GM19043 (cell line): ENCODE data around the gene PRR7.

Source experiments
- ATAC-seq: cut with Tn5 transposase; IDR thresholded peaks from one replicate; pipeline ENCODE4 v1.9.1; 2021; ENCODE audit warnings: low read depth; ENCODE audit not compliant: unreplicated experiment

Gene PRR7

DNA sequence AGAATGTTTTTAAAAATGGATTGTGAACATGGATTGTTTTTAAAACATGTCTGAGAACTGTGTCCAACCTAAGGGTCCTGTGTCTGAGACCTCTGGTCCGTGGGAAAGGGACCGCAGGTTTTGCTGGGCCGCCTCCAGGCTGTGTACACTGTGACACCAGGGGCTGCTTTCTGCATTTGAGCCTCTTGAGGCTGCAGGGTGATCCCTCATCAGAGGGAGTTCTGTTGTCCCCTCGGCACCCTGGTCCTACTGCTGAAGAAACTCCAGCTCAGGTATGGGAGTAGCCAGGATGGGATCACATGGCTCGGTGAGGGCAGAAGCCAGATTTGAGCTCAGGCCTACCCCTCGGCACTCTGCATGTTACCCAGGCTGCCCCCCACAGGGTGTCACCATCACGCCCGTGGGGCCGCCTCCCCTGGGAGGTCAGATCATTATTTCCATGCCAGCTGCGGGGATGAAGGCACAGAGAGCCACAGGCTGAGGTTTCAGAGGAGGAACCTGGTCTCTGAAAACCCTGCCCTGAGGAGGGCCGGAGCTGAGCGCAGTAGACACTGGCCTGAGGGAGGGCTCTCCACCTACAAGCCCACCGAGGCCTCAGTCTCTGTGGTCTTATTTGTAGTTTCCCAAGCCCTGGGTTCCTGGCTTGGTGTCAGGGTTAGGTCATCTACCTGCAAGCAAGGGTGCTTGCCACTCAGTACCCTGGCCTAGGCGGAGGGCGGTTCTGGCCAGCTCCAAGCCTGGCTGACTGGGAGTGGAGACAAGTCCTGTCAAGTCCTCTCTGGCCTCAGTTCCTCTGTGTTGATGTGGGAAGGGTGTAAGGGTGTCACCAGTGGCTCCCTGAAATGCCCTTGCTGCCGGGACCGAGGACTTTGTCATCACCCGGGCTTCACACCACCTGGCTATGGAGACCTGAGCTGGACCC lies 2.8 kb downstream of the PRR7 start:
- ATAC-seq = no peak

DNA sequence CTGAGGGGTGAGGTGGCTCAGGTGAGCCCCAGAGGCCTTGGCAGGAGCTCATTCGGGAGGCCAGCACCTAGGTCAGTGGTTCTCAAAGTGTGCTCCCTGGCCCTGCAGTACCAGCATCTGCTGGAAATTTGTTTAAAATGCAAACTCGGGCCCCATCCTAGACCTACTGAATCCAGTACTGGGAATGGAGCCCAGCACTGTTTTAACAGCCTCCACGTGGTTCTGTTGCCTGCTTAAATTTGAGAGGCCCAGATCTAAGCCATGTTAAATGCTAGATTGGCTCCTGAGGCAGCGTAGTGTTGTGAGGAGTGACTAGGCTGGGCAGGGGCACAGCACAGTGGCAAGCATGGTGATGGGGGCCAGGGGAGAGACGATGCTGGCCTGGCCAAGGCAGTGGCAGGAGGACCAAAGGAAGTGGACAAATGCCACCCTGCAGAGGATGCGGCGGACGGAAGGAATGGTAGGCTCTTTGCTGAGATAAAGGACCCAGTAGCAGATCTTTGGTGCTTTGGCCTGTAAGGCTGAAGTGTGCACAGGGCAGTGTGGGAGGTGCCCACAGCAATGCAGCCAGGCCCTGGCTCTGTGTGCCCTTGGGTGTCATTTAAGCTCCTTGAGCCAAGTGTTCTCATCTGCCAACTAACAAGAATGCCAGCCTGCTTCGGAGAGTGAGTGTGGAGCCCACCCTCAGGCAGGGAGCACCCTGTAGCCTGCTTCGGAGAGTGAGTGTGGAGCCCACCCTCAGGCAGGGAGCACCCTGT lies 4.2 kb downstream of the PRR7 start:
- ATAC-seq = no peak

DNA sequence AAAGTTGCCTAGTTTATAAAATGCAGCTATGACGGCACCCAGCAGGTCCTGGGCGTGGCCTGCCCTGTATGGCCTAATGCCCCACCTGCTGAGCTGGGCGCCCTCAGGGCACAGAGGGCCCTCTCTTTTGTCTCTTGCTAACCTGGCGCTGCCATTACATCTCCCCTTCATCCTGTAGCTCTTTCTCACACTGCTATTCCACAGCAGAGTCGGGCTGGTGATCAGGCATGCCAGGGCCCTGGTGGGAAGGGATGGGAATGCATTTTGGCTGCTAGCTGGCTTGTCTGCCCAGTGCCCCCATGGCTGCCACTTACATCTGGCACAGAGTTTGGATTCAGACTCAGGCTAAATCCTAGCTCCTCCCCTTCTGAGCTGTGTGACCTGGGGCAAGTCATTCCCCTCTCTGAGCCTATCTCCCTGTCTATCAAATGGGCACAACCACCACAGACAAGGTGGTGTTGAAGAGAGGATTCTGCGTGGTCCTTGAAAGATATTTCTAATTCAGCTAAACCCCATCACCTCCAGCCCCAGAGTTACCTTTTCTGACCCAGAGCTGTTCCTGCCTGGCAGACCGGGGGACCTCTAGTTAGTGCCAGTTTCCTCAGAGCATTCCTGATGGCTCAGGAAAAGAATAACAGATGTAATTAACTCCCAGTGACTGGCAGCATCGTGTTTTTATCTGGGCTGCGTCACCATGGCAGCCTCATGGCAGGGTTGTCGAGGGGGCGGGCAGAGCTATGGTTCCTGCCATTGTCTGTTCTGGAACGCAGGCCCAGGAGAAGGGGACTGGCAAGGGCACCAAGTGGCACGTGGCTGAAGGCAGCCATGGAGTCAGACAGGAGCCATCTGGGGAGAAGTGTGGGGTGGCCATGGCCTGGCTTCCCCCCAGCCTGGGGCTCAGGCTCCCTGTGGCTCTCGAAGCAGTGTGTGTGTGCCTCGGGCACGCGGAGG lies 6.3 kb downstream of the PRR7 start:
- no peak for ATAC-seq

DNA sequence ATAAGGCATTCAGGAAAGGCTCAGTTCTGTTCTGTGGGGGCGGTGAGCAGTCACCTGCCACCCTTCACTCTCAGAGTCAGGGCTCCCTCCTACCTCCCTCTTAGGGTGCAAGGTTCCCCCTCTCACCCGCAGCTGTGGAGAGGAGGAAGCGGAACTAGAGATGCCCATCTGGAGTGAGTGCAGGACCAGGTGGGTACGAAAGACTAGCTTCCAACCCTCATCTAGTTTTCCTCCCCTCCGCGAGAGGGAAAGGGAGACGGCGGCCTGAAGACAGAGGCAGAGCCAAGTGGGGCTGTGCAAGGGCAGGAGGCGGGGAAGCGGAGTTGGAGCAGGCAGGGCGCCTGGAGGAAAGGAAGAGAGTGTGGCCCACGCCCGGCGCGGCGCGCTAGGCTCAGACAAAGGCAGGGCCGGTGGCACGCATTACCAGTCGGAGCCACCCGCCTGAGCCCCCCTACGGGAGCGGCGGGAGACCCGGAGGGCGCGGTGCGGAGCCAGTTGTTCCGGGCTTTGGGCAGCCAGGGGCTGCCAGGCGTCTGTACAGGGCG lies 7.3 kb downstream of the PRR7 start:
- no peak for ATAC-seq

DNA sequence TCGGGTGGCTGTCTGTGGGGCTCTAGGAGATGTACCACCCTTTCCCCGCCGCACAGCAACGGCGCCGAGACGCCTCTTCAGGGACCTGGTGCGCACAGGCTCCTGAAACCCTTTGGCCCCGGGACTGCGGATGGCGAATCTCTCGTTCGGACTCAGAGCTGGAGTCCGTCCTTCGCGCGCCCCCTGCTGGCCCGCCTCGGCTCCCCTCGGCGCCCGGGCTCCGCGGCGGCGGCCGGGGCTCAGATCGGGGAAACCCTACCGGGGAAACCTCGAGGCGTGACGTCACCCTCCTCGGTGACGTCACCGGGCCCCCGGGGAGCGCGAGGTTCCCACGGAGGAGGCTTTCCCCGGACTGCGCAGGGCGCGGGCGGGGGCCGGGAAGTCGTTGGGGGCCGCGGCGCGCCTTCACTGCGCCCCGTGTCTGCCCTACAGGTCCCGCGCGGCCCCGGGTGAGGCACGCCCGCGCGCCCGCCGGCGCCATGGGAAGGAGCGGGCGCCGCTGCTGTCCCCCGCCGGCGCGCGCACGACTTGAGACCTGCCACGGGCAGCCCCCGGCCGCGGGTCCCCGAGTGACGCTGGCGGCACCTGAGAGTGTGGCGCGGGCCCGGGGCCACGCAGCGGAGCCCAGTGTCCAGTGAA lies 7.9 kb downstream of the PRR7 start:
- ATAC-seq = peak; percentile 37

DNA sequence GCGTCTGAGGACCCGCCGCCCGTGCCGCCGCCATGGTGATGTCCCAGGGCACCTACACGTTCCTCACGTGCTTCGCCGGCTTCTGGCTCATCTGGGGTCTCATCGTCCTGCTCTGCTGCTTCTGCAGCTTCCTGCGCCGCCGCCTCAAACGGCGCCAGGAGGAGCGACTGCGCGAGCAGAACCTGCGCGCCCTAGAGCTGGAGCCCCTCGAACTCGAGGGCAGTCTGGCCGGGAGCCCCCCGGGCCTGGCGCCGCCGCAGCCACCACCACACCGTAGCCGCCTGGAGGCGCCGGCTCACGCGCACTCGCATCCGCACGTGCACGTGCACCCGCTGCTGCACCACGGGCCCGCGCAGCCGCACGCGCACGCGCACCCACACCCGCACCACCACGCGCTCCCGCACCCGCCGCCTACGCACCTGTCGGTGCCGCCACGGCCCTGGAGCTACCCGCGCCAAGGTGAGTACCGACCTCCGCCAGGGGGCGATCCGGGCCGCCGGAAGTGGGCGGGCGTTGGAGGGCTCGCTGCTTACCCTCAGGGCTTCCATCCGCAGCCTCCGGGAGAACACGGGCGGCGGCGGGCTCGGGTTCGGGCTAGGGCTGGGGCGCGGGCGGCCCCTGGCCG lies 8.5 kb downstream of the PRR7 start:
- ATAC-seq = peak; percentile 40

DNA sequence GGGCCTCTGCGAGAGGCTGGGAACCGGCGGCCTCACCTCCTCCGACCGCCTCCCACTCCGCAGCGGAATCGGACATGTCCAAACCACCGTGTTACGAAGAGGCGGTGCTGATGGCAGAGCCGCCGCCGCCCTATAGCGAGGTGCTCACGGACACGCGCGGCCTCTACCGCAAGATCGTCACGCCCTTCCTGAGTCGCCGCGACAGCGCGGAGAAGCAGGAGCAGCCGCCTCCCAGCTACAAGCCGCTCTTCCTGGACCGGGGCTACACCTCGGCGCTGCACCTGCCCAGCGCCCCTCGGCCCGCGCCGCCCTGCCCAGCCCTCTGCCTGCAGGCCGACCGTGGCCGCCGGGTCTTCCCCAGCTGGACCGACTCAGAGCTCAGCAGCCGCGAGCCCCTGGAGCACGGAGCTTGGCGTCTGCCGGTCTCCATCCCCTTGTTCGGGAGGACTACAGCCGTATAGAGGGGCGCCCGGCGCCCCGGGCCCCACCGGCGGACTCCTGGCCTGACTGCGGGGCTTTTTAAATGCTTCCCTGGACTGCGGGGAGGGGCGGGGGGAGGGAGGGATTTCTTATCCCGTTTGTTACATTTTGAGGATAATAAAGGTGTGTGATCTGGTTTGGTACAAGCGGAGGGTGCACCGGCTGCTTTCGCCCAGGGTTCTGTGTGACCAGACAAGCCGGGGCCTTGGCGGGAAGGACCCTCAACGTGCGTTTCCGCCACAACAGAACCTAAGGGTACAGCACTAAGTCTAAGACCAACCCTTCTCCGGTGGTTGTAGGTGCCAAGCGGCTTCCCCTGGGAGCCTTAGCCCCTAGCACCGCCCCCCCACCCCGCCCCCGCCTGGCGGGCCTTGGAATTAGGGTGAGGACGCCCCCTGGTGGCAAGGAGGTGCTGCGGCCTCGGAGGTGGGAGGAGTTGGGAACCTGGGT lies 9.3 kb downstream of the PRR7 start:
- peak; percentile 9 for ATAC-seq

DNA sequence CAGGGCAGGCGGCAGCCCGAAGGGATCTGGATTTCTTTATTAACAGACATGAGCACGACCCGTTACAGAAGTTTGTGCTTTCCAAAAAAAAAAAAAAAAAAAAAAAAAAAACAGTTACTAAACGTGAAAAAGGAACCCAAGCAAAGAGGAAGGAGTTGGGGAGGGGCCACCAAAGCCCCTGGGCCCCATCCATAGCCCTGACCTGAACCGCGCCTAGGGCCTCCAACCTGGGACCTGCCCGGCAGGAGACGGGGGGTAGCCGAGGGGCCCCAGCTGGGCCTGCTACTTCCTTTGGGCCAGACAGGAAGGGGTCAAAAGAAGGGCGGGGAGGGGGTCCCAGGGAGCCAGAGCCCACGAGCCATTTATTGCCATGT lies 10.0 kb downstream of the PRR7 start:
- ATAC-seq = no peak

DNA sequence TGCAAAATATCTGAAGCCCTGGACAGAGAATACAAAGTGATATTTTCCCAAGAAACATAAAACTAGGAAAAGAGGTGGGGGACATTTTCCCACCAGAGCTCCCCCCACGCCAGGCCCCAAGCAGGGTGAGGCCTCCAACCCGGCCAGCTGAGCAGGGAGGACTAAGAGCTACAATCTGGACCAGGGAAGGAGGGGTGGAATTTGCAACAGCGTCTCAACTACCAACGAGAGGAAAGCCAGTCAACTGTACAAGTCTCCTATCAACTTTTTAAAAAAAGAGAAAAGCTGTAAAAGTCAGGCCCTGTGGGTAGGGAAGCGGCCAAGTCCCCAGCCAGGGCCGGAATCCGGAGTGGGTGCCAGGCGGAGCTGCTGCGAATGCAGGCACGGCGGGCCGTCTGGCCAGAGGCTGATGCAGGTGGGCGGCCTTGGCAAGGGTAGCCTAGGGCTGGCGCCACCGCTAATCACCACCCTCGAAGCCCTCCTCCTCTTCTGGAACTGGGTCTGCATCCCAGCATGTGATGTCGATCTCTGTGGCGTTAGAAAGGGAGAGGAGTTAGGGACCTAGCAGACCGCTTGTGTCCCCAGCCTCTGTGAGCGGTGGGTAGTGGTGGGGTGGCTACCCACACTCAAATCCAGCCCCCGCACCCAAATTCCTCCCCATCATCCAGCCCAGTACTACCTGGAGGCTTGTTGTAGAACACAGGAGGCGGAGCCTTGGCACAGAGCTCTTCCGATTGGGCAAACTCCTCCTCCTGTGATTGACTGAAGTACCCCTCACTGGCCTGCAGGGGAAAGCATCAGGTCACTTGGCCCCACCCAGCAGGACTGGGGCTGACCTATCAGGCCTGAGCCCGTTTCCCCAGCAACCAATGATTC lies 10.6 kb downstream of the PRR7 start:
- peak; percentile 53 for ATAC-seq

DNA sequence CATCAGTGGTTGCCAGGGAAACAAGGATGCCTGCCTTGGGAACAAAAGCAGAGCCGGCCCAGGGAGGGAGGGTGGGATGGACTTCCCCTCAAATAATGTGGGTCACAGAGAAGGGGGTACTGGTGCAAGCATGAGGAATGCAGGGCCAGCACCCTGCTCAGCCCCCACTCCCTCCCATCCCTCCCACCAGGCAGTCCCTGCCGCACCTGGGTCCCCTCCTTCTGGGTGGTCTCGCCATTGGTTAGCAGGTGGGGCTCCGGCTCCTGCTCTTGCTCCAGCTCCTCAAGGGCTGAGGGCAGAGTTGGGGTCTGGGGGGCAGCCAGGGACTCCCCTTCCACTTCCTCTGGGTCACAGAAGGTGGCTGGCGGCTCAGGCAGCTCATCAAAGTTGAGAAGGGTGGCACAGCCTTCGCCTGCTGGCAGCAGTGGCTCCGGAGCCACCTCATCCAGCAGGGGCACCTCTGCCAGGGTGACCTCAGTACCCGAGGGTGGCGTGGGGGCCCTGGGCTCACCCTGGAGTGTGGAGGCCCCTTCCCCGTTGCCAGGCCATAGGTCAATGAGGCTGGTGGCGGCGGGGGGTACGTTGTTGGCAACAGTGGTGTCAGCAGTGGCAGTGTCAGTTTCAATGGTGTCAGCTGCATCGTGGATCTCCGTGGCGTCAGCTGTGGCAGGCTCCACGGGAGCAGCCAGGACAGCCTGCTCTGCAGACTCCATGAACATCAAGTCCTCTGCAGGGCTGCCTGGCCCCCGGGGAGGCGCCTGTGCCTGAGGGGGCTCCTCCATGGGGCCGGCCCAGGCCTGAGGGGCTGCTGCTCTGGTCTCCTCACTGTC lies 11.5 kb downstream of the PRR7 start:
- no peak for ATAC-seq

DNA sequence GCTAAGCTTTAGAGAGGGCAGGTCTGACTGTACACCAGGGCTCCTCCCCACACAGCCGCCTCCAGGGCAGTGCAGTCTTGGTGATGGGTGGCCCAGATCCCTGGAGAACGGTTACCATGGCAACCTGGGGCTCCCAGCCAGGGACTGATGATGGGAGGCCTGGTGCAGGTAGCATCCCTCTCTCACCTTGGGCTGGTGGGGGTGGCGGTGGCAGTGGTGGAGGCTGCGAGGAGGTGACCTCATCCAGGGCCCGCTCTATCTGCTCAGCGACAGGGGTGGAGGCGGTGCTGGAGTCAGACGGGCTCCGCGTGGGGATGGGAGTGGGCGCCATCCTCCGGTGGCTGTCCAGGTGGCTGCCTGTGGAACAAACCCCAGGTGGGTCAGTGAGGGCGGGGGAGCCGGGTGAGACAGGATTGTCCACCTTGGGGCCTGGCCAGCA lies 12.3 kb downstream of the PRR7 start:
- no peak for ATAC-seq

DNA sequence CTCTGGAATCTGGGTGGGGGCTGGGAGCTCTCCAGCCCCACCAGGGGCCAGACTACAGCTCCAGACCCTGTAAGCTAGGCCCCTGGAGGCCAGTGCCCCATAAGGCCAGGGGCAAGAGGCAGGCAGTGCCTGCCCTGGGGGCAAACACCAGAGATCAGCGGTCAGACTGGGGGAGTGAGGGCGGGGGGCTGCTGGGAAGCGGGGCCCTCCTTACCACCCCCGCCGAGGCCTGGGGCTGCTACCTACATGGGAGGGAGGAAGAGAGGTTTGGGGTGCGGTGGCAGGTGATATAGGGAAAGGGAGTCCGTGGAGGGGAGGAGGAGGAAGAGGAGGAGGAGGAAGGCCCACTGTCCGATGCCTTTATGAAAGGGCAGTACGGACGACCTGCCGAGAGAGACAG lies 12.7 kb downstream of the PRR7 start:
- ATAC-seq = no peak

DNA sequence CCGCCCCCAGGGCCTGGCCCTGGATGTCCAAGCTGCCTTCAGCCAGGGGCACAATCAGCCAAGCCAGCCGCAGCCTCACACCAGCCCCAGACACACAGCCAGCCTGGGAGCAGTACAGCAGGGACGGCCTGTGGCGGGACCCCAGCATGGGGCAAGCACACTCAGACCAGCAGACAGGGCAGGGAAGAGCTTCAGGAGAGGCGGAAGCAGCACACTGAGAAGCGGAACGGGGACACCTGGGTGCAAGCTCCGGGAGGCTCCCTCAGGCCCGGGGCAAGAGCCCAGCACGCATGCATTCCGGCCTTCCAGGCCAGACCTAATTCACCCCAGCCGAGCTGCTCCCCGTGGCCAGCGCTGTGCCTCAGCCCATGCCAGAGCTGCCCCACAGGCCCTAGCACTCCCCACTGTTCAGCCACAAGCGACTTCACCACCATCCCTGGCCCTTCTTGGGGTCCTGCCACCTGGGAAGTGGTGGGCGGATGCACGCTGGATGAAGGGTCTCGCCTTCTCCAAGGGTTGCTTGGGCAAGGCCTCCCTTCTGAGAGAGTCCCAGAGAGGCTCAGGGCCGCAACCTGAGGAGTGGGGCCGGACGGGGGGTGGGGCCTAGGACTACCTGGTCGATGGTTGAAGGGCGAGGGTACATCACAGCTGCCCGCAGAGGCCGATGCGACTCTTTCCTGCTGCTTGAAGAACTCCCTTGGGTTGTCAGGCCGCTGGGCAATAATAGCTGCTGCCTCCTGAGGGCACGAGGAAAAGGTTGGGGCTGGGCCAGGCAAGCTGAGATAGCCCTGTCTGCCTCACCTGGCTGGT lies 13.4 kb downstream of the PRR7 start:
- ATAC-seq = no peak

DNA sequence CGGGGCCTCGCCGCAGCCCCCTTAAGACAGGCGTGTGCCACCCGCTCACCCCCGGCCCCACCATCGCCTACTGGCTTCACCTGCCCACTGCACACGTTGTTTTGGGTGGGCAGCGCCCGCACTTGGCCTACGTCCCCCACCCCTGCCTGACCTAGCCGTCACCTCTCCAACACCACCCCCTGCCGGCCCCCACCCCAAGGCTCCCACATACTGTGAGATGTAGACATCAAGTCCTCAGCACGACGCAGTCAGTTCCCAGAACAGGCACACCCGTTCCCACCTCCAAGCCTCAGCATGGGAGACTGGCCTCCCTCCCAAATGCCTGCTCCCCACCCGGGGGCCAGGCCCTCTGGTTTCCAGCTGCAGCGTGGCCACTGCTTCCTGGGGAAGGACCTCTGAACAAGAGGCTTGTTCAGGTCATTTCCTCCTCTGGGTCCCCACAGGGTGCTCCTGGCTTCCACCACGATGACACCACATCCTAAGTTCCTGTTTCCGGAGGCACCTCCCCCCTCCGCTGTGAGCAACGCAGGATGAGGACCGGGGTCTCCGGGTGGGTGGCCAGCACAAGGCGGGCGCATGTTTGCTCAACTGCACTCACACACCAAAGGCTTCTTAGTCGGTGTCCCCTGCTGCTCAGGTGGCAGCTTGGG lies 15.5 kb downstream of the PRR7 start:
- no peak for ATAC-seq

DNA sequence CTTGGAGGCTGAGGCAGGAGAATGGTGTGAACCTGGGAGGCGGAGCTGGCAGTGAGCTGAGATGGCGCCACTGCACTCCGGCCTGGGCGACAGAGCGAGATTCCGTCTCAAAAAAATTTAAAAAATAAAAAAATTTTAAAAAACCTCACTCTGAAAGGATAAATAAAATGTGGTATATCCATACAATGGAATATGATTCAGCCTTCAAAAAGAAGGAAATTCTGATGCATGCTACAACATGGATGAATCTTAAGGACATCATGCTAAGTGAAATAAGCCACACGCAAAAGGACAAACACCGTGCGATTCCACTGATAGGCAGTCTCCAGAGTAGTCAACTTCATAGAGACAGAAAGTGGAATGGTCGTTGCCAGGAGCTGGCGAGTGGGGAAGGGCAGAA lies 18.4 kb downstream of the PRR7 start:
- no peak for ATAC-seq
